ENCODE measurements around the gene DIO1. TPM values are rescaled to one million over a fixed set of nuclear protein-coding genes. Genes with fewer than 3 reads are reported as not detected.

DIO1 gene
- total RNA-seq, 1 donor from 2014 or later, result not detected

GRCh38 chr1:53951697-53952096 is 57.7 kb downstream of the DIO1 start:
- H3K4me1 ChIP-seq, result peaks cover 0 to 5% of the 10 kb centered on the region in 2 donors
- TF ChIP-seq CTCF (IDR thresholded peaks at IDR 0.05), result no peak
- intact Hi-C loops (cut with DNase I), result no loop called here
- peaks cover 13 to 30% of the 10 kb centered on the region in 2 donors for H3K36me3 ChIP-seq
- no peaks in the 10 kb centered on the region for H3K27me3 ChIP-seq
- H3K4me3 ChIP-seq, result no peak overlapping the region
- no peak overlapping the region for H3K27ac ChIP-seq
- no peaks in the 10 kb centered on the region for H3K9me3 ChIP-seq
- no peak for DNase-seq (ENCODE audit: low spot score in 2 of 2)

GRCh38 chr1:53954128-53954527 is 60.1 kb downstream of the DIO1 start:
- H3K4me3 ChIP-seq, result no peak overlapping the region
- intact Hi-C loops (cut with DNase I), result no loop called here
- H3K27ac ChIP-seq, result no peak overlapping the region
- no peak for DNase-seq (ENCODE audit: low spot score in 2 of 2)
- H3K27me3 ChIP-seq, result no peaks in the 10 kb centered on the region
- peaks cover 27 to 30% of the 10 kb centered on the region in 2 donors for H3K36me3 ChIP-seq
- H3K9me3 ChIP-seq, result no peaks in the 10 kb centered on the region
- TF ChIP-seq CTCF (IDR thresholded peaks at IDR 0.05), result no peak
- no peaks in the 10 kb centered on the region for H3K4me1 ChIP-seq

- intact Hi-C loops (cut with DNase I), result loop anchor here (5.0 kb wide), 1 partner anchor 94 kb away; no protein-coding TSS in a partner anchor
- H3K4me1 ChIP-seq, result no peaks in the 10 kb centered on the region
- no peak for DNase-seq (ENCODE audit: low spot score in 2 of 2)
- peaks cover 46 to 47% of the 10 kb centered on the region in 2 donors for H3K36me3 ChIP-seq
- H3K4me3 ChIP-seq, result no peak overlapping the region
- H3K27me3 ChIP-seq, result no peaks in the 10 kb centered on the region
- TF ChIP-seq CTCF (IDR thresholded peaks at IDR 0.05), result no peak
- H3K27ac ChIP-seq, result peak overlapping the region in 1 of 2 donors; percentile 23
- H3K9me3 ChIP-seq, result no peaks in the 10 kb centered on the region
These were observed 62.6 kb downstream of the DIO1 start for GRCh38 chr1:53956308-53957168.

DNA sequence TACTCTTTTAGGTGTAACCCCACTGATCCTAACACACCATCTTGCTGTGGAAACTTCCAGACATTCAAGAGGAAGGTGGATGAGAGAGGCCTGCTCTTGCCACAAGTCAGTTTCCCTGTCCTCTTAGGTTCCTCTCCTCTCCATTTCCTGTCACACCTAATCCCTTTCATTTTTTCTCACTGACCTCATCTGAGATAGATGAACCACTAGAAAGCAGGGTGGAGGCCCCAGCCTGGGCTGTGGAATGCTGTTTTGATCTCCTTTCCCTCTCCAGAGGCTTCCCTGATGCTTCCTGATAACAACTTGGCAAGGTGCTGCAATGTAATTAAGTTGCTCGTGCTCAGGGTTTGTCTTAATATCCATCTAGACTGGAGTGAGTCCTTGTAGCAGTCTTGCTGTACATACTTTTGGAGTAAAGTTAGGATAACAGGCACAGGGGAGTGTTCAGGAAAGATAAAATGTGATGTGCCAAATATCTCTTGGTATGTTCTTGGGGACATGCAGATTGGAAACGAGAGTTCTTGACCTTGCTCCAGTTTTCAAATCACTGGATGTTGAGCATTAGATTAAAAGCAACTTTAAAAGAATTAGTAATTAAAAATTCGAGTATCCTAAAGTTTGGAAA is 63.3 kb downstream of the DIO1 start:
- no peak for DNase-seq (ENCODE audit: low spot score in 2 of 2)
- no peak overlapping the region for H3K4me3 ChIP-seq
- peaks cover 50 to 53% of the 10 kb centered on the region in 2 donors for H3K36me3 ChIP-seq
- no peaks in the 10 kb centered on the region for H3K27me3 ChIP-seq
- H3K27ac ChIP-seq, result peak overlapping the region in 1 of 2 donors; percentile 23
- TF ChIP-seq CTCF (IDR thresholded peaks at IDR 0.05), result no peak
- no peaks in the 10 kb centered on the region for H3K9me3 ChIP-seq
- no peaks in the 10 kb centered on the region for H3K4me1 ChIP-seq
- intact Hi-C loops (cut with DNase I), result loop anchor here (5.0 kb wide), 1 partner anchor 95 kb away; no protein-coding TSS in a partner anchor

GRCh38 chr1:53959664-53960250 is 65.8 kb downstream of the DIO1 start:
- Histone ChIP-seq H3K9me3 (no peaks in the 10 kb centered on the region), H3K27me3 (no peaks in the 10 kb centered on the region), H3K27ac (no peak overlapping the region), H3K4me3 (no peak overlapping the region), H3K4me1 (no peaks in the 10 kb centered on the region), H3K36me3 (peaks cover 47 to 50% of the 10 kb centered on the region in 2 donors)
- no peak for DNase-seq (ENCODE audit: low spot score in 2 of 2)
- intact Hi-C loops (cut with DNase I), result loop anchor here (5.0 kb wide), 1 partner anchor 97 kb away; no protein-coding TSS in a partner anchor
- TF ChIP-seq CTCF (IDR thresholded peaks at IDR 0.05), result peak in 2 of 3 experiments; percentile 32 to 47

Other genes with a start within 250 kb of the DIO1 start
- gene GLIS1, start 155.0 kb upstream of the DIO1 start, total RNA-seq, result not detected
- 9.3 TPM for gene NDC1, start 55.9 kb upstream of the DIO1 start, total RNA-seq
- gene YIPF1, start 4.4 kb upstream of the DIO1 start, total RNA-seq, result 17.0 TPM
- not detected for gene IFT25, start 51.5 kb downstream of the DIO1 start, total RNA-seq
- gene LRRC42, start 52.2 kb downstream of the DIO1 start, total RNA-seq, result 28.2 TPM
- gene LDLRAD1, start 124.0 kb downstream of the DIO1 start, total RNA-seq, result not detected
- 97.5 TPM for gene TMEM59, start 159.0 kb downstream of the DIO1 start, total RNA-seq
- 0.64 TPM for gene TCEANC2, start 159.4 kb downstream of the DIO1 start, total RNA-seq

Measured in ascending aorta (tissue), 2 donors.